GM18951 (cell line): ENCODE data around the gene UMODL1.

ENCODE experiments used
- POLR2A ChIP-seq: IDR thresholded peaks from 4 replicates; pipeline ENCODE4 v1.6.1; 2011; ENCODE audit warnings: mild to moderate bottlenecking; ENCODE audit not compliant: insufficient read length, insufficient read depth; ENCODE audit errors: extremely low read depth
- in situ Hi-C: fragments of 300-500 bp; cut with MboI; formaldehyde crosslinking; loops from one replicate; pipeline ENCODE4 v1.12.0; 2022; ENCODE audit warnings: low sequenced_read_pairs, mixed read lengths, inconsistent platforms; ENCODE audit not compliant: unreplicated experiment

The UMODL1 gene

DNA sequence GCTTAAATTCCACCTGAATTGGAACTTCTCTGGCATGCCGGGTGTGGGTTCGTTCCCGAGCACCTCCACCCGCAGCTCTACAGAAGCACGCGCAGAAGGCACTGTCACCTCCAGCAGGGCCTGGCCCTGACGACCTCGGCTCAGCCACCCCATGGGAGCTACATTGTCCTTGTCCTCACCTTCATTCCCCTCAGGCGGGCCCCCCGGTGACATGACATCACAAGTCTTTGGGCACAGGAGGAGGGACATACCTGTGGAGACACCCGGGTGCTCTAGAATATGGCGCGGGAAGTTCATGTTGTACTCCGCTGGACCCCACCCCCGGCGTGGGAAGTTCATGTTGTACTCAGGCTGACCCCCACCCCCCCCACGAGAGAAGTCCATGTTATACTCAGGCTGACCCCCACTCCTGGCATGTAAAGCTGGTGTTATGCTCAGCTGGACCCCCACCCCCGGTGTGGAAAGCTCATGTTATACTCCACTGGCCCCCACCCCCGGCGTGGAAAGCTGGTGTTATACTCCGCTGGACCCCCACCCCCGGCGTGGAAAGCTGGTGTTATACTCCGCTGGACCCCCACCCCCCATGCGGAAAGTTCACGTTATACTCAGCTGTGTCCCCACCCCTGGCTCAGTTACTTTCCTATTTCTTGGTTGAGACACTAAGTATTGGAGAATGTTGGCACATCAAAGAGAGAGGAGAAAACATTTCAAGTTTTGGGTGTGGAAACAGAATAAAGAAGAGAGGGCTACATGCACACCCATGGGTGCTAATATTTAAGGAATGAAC lies 37.6 kb downstream of the UMODL1 start:
- in situ Hi-C loops: no loop called here
- TF ChIP-seq POLR2A: no peak

DNA sequence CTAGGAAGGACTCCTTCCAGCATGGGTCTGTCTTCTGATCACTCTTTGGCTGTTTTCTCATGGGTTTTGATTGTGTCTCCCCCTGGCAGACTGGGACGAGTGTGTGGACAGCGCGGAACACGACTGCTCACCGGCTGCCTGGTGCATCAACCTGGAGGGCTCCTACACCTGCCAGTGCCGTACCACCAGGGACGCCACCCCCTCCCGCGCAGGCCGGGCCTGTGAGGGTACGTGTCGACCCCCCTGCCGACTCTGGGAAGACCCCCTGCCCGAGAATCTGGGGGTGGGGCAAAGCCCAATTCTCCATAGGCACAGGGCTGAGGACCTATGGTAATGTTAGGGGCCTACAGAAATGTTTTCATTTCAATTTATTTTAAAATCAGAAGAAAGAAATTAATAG lies 38.4 kb downstream of the UMODL1 start:
- TF ChIP-seq POLR2A: no peak
- in situ Hi-C loops: no loop called here

DNA sequence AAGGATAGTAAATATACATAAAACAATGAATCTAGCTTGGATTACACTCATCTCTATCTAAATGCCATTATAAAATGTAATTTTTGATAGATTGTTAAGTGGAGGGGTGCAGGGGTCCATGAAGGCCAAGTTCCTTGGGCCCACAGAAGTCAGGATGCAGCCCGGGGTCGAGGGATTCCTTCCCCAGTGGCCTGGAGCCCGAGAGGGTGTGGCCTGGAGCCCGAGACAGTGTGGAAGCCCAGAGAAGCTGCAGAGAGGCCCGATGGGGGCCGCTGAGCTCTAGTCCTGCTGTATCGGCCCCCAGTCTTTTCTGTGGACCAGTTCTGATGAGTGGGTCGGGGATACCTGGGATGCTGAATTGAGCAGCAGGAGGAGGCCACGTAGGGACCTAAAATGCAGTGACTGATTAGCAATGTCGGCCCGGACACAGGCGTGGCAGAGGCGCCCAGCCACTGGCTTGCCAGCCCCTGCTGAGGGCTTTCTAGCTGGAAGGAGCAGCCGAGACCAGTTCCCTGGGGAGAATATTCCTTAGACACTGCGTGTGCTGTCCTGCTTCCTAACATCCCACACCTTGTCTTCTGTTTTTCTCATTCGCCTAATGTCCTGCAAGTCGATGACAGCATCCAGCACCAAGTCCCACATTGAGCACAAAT lies 38.9 kb downstream of the UMODL1 start:
- in situ Hi-C loops: loop anchor here (10.0 kb wide), 1 partner anchor 285 kb away; no protein-coding TSS in a partner anchor
- no peak for TF ChIP-seq POLR2A

DNA sequence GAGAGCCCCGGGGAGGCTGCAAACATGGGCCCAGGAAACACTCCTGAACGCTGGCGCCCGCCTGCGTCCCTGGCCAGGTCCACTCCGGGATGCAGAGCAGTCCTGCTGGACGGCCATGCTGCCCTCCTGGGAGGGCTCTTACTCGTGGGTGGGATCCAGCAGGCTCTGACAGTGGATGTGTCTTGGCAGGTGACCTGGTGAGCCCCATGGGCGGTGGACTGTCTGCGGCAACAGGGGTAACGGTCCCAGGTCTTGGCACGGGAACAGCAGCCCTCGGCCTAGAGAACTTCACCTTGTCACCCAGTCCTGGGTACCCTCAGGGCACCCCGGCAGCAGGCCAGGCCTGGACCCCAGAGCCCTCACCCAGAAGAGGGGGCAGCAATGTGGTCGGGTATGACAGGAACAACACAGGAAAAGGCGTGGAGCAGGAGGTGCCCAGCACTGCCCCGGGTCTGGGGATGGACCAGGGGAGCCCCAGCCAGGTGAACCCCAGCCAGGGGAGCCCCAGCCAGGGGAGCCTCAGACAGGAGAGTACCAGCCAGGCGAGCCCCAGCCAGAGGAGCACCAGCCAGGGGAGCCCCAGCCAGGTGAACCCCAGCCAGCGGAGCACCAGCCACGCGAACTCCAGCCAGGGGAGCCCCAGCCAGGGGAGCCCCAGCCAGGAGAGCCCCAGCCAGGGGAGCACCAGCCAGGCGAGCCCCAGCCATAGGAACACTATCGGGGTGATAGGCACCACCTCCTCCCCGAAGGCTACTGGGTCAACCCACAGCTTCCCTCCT lies 39.8 kb downstream of the UMODL1 start:
- in situ Hi-C loops: loop anchor here (10.0 kb wide), 1 partner anchor 286 kb away; no protein-coding TSS in a partner anchor
- TF ChIP-seq POLR2A: no peak

DNA sequence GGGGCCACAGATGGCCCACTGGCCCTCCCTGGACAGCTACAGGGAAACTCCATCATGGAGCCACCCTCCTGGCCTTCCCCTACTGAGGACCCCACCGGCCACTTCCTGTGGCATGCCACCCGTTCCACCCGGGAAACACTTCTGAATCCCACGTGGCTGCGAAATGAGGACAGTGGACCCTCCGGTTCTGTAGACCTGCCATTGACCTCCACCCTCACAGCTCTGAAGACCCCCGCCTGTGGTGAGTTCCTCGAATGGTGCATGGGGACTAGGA lies 40.3 kb downstream of the UMODL1 start:
- in situ Hi-C loops: loop anchor here (10.0 kb wide), 1 partner anchor 287 kb away; no protein-coding TSS in a partner anchor
- no peak for TF ChIP-seq POLR2A

DNA sequence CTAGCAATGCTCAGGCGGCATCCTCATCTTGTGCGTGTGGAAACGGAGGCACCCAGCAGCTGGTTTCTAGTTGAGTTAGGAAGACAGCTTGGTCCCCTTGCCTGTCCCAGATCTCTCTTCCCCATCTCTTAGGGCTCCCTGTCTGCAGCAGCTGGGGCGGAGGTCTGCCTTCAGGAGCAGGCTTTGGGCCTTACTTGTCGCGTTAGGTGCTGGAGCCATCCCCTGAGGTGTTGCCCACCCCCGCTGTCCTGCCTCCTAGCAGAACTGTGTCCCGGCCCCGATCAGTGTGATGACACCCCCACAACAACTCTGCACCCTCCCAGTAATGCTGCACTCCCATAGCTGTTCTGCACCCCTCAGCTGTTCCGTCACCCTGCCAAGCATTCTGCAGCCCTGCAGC lies 40.7 kb downstream of the UMODL1 start:
- no peak for TF ChIP-seq POLR2A
- in situ Hi-C loops: loop anchor here (10.0 kb wide), 1 partner anchor 287 kb away; no protein-coding TSS in a partner anchor

DNA sequence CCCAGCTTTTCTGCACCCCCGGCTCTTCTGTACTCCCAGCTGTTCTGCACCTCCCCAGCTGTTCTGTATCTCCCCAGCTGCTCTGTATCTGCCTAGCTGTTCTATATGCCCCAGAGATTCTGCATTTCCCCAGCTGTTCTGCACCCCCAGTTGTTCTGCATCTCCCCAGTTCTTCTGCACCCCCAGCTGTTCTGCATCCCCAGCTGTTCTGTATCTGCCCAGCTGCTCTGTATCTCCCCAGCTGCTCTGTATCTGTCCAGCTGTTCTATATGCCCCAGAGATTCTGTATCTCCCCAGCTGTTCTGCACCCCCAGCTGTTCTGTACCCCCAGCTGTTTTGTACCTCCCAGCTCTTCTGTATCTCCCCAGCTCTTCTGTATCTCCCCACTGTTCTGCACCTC lies 41.1 kb downstream of the UMODL1 start:
- TF ChIP-seq POLR2A: no peak
- in situ Hi-C loops: loop anchor here (10.0 kb wide), 1 partner anchor 287 kb away; no protein-coding TSS in a partner anchor

DNA sequence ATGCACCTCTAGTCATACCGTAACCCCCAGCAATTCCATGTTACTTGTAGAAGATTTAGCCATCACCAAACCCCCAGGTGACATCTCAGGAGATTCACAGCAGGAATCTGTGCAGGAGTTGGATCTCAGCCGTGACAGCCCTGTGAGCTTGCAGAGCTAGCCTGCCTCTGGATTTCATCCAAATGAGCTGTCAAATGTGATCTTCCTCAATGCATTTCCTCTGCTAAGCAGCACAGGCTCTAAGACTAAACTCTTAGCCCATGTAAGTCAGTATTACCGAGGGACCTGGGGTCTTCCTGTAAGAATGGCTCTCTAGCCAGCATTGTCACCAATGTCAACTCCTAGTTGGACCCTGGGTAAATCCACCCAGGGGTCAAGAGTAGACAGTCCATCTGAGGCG lies 41.7 kb downstream of the UMODL1 start:
- in situ Hi-C loops: loop anchor here (10.0 kb wide), 1 partner anchor 288 kb away; no protein-coding TSS in a partner anchor
- TF ChIP-seq POLR2A: no peak

DNA sequence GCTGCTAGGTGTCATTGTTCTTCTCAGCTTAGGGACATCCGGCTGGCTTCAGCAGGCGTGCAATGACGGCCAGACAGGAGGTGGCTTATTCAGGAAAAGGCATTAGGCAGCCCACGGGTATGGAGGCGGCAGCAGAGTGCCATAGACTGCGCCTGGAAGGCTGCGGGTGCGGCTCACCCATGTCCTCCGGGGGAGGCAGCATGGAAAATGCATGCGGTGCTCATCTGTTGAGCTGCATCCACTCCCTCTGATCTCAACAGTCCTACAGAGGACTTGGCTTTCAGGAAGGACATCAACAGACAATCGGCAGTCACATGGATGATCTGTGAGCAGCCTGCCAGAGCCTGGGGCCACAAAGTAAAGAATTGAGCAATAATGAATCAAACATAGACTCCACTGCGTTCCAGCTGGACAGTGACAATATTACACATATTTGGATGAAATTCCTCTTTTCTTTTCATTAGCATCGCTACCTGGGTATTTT lies 42.9 kb downstream of the UMODL1 start:
- in situ Hi-C loops: loop anchor here (10.0 kb wide), 1 partner anchor 289 kb away; no protein-coding TSS in a partner anchor
- TF ChIP-seq POLR2A: no peak

DNA sequence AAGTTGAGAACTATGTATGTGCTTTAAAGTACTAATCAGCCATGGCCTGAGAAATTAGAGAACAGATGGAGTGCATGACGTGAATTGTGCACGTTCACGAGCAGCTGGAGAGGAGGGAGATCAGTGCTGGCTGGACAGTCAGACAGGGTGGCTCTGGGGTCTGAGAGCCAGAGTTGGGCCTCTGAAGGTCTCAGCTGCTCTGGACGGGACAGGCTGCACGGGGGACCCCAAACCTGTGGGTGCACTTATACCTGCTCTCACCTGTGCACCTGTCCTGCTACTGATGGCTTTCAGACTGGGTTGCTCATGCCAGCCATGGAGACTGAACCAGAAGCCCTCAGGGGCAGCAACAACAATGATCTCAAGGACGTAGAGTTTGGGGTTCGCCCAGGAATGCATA lies 43.5 kb downstream of the UMODL1 start:
- in situ Hi-C loops: loop anchor here (10.0 kb wide), 1 partner anchor 290 kb away; no protein-coding TSS in a partner anchor
- TF ChIP-seq POLR2A: no peak

DNA sequence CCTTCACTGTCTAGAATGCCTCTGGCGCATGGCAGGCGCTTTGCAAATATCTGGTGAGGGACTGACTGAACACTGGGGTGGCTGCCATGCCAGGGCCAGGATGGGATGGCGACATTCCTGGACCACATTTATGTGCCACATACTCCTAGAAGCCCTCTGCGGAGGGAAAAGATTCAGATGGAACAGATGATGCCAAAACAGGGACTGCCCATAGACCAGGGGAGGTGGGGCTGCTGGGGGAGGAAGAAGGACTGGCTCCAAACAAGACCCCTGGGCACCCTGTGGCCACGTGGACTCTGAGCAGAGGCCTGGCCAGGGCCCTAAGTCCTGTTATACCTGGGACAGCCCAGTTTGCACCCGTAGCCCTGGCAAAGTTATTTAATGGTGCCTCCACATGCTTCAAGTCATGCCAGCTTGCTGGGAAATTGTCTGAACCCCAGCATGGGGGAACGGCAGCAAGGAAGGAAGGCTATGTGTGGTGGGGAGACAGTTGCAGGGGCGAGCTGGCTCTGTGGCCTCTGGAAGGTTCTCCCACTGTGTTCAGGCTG lies 44.1 kb downstream of the UMODL1 start:
- TF ChIP-seq POLR2A: no peak
- in situ Hi-C loops: loop anchor here (10.0 kb wide), 1 partner anchor 290 kb away; no protein-coding TSS in a partner anchor

DNA sequence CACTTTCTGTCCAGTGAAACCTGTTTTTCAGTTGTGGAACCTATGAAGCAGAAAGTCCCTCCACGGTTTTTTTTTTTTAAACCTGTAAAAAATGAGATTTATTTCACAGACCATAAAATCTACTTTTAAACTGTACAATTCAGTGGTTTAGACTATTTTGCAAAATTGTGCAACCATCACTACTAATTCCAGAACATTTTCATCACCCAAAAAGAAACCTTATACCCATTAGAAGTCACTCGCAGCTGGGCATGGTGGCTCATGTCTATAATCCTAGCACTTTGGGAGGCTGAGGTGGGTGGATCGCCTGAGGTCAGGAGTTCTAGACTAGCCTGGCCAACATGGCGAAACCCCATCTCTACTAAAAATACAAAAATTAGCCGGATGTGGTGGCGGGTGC lies 45.4 kb downstream of the UMODL1 start:
- in situ Hi-C loops: loop anchor here (10.0 kb wide), 1 partner anchor 292 kb away; no protein-coding TSS in a partner anchor

DNA sequence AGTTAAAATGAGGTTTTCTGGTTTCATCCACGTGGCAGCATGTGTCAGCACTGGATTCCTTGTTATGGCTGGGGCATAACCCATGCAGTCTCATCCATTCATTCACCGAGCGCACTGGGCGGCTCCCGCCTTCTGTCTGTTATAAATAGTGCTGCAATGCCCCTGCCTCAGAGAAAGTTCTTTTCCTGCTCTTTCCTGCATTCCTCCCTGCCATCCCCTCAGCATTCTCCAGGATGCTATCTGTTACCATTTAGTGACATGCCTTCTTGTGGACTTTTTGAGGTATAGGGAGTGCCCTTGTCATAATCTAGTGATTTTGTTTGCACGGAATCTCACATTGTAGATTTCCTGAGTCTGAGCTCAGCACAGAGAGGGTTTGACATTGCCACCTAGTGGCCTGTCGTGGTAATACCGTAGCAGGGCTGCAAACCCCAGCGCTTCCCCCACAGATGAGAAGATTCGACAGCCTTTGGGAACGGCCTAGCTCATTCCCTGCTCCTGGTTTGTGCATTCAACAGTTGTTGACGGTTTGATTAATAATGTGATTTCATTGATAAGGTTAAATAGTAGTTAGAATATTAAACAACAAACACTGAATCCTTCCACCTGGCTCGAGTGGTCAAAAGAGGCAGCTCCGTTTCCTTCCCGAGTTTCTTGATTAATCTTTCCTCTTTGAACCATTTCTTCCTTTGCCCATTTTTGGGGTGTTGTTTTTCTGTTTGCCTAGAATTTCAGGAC lies 46.3 kb downstream of the UMODL1 start:
- no peak for TF ChIP-seq POLR2A
- in situ Hi-C loops: loop anchor here (10.0 kb wide), 1 partner anchor 293 kb away; no protein-coding TSS in a partner anchor
